GM18519 (cell line): ENCODE results near the gene GOLGA3.
"Not testable (repeated sequence)": the region's sequence is repeated elsewhere in the genome, so short reads cannot be mapped to it uniquely, and the experiment has no call there.

Experiments used
- ATAC-seq: cut with Tn5 transposase; IDR thresholded peaks from one replicate; pipeline ENCODE4 v1.9.1; 2021; ENCODE audit warnings: mild to moderate bottlenecking, moderate library complexity; ENCODE audit not compliant: unreplicated experiment, low FRiP score

The GOLGA3 gene

DNA sequence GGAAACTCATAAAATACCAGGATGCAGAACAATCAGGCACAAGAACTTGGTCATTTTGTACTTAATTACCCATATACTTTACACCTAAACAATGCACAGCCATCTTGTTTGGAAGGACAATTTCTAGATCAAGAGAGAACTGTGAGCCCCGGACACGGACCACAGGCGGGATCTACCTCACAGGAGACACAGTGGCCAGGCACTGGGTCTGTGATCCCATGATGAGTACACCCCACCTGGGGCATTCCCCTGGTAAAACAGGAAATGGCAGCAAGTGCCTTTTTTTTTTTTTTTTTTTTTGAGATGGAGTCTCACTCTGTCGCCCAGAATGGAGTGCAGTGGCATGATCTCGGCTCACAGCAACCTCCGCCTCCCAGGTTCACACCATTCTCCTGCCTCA lies 15.2 kb downstream of the GOLGA3 start:
- ATAC-seq: no peak

DNA sequence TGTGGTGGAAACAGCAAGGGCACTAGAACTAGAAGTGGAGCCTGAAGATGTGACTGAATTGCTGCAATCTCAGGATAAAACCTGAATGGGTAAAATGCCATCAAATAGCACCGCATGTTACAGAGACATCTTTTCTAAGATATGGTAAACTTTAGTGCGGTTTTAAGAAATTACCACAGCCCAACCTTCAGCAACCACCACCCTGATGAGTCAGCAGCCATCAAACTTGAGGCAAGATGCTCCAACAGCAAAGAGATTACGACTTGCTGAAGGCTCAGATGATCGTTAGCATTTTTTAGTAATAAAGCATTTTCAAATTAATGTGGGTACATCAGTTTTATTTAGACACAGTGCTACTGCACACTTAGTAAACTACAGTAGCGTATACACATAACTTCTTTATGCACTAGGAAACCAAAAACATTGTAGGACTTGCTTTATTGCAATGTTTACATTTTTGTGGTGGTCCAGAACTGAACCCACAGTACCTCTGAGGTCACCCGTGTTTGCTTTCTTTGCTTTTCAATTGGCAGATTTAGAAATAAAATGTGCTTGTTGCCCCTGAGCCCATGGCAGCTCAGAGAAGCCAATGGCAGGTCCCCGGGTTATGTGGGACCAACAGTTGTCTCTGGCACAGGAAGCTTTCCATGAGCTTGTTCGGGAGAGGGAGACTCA lies 15.9 kb downstream of the GOLGA3 start:
- ATAC-seq: no peak

DNA sequence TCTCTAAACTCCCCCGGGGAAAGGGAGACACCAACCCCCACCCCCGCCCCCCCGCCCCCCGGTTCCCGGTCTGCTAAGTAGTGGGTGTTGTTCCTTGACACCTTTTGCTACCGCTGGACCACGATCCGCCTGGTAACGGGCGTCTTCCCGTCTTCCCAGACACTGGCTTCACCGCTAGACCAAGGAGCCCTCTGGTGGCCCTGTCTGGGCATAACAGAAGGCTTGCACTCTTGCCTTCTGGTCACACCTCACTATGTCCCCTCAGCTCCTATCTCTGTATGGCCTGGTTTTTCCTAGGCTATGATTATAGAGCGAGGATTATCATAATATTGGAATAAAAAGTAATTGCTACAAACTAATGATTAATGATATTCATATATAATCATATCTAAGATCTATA lies 19.3 kb downstream of the GOLGA3 start:
- not testable (repeated sequence) for ATAC-seq

DNA sequence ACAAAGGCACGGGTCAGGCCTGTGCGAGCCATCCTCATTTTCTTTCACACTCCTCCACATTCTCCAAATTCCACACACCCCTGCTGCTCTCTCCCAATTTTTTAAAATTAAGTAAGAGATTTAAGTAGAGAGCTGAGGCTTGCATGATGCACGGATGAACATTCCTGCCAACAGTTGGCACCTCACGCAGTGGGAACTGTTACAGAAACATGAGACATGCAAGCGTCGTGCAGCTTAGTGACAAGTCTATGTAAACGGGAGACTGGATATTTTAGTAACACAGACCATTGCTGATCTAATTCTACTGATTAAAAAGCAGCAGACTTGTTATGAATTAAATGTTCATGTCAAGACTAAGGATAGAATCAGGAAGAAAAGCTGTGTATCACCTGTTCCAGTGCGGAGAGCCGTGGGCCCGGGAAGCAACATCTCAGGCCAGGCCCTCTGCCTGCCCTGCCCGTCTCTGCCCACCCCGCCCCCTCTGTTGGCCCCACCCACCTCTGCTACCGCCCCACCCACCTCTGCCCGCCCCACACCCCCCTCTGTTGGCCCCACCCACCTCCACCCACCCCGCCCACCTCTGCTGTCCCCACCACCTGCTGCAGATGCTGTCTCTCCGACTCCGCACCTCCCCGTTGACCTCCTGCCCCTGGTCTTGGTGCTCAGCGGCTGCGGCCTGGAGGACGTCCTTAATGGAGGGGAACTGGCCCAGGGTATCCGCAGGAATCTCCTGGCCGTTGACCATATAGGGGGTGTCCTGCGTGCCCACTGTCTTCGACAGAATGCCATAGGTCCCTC lies 21.2 kb downstream of the GOLGA3 start:
- no peak for ATAC-seq

DNA sequence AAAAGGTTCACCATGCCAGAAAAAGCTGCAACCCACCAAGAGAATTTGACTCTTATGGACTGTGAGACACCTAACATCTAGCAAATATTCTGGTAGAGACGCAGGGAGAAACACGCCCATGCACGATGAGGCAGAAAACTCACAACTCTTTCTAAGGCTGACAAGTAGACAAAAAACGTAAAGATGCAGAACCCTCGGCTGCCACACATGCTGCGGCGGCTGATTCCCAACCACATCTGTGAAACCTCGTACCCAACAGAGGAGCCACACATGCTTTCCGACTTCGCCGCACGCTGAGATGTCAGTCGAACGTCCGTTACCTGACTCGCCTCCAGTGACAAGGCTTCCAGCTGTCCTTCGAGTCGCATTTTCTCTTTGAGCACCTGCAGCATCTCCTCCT lies 21.8 kb downstream of the GOLGA3 start:
- no peak for ATAC-seq

DNA sequence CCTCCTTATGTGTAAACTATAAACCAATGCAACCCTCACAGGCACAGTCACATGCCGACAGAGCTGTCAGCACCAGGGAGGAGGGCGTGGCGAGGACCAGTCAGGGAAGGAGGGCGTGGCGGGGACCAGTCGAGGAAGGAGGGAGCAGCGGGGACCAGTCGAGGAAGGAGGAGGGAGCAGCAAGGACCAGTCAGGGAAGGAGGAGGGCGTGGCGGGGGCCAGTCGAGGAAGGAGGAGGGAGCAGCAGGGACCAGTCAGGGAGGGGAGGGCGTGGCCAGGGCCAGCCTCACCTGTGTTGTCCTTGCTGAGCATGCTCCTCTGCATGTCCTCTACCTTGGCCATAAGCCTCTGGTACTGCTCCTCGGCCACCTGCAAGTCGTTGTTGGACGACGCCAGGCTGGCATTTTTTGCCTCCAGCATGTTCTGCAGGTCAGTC lies 24.2 kb downstream of the GOLGA3 start:
- no peak for ATAC-seq

DNA sequence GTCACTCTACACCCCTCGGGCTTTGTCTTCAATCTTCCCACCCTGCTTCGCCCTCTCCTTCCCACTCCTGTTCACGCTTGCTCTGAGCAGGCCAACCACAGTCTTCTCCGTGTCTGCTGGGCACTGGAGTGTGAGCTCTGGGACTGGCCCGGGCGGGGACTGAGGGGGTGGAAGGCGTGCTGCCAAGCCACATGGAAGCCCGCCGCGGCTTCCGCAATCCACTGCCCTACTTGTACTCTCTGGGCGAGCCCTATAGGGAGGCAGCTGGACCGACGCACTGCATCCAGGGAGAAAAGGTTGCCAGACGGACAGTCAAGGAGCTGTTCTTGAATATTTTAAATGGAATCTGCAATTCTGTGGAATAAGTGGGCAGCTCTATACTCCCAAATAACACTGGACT lies 24.8 kb downstream of the GOLGA3 start:
- no peak for ATAC-seq

DNA sequence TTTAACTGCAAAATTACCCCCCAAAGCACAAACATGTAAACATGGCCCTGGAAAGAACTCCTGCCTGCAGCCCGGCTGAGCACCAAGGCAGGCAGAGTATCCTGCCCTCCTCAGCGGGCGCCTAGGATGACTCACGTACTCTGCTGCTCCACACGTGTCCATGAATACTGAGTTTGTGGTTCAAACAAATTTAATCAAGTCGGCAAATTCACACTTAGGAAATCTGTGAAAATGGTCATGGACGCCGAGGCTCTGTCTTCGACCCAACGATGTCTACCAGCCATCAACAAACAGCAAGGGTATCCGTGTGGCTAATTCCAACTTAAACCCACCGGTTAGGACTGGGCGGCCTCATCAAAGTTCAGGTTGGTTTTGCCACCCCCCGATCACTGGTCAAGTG lies 25.5 kb downstream of the GOLGA3 start:
- no peak for ATAC-seq

DNA sequence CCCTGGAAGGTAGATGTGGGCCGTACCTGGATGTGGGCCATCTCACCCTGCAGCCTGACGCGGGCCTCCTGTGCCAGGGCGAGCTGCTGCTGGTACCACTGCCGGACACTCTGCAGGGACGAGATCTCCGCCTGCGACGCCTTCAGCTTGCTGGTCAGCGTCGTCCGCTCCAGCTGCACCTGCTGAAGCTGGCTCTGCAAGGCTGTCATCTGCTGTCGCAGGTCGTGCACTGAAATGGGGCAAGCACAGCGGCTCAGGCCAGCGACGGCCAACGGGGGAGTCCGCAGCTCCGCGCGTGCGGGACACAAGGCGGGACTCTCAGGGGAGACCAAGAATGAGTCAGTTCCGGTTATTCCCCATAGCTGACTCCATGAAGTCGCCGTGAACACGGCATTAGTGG lies 26.9 kb downstream of the GOLGA3 start:
- no peak for ATAC-seq

DNA sequence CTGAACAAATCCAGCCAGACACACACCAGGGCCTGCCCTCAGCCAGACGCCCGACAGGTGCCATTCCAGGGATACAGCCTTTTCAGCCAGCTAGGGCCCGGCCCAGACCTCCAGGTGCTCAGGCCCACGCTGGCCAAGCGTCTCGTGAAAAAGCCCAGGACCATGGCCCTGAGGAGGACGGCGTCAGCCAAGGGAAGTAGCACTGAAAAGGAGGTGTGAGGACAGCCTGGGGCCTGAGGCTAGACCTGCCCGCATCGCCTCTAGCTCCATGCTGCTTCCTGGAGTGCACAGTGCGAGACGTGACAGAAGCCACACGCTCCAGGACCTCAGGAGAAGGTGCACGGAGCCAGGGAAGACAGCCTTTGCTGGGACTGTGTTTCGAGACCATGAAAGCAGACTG lies 29.8 kb downstream of the GOLGA3 start:
- ATAC-seq: no peak

DNA sequence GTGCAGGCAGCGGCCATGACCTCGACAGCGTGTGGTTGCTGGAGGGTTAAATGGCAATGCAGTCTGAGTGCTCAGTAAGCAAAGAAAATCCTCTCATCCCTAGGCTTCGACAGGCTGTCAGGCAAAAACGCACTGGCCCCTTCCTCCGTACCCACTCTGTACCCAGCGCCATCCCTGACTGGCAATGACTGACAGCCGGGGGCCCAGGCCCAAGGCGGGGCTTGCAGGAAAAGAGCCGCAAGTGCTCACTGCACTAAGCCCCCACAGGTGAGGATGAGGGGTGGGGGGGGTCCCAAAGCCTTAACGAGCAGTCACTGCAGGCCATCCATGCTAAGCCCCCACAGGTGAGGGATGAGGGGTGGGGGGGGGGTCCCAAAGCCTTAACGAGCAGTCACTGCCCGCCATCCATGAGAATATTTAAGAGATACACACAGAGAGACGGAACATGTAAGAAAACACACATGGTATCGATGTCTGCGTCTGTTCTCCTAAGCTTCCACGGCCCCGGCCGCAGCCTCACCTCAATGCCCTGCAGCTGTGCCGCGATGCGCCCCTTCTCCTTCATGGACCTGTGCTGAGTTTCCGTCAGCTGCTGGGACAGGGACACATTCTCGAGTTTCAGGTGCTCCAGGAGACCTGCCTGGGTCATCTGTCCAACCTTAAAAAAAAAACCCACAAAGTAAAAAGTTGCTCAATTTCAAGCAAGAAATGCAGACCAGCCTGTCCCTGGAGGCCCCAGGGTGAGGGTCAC lies 30.7 kb downstream of the GOLGA3 start:
- no peak for ATAC-seq

DNA sequence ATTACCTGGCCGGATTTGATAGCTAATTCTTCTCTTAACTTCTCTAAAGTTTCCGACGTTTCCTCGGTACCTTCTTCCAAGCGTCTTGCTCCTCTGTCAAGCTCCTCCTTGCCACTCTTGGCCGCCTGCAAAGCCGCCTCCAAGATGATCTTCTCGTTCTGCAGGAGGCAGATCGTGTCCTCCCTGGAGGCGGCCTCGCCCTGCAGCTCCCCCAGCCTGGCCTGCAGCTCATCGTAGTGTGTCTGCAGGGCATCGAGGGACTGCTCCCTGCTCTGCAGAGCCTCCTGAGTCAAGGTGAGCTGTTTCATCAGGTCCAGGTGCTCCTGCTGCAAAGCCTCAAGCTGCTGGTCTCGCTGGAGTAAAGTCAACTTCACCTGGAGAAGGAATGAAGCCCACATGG lies 32.8 kb downstream of the GOLGA3 start:
- no peak for ATAC-seq

DNA sequence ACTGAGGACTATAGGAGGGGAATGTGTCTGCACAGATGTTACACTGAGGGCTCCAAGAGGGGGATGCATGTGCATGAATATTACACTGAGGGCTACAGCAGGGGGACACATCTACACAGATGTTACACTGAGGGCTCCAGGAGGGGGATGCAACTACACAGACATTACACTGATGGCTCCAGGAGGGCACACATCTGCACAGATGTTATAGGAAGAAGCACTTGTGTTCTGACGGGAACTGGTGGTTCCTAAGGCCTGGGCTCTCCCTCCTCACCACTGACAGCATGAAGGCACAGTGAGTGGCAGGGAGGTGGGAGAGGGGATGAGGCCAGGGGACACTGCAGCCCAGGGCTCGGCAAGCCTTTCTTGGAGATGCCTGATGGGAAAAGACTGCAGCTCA lies 36.7 kb downstream of the GOLGA3 start:
- not testable (repeated sequence) for ATAC-seq

DNA sequence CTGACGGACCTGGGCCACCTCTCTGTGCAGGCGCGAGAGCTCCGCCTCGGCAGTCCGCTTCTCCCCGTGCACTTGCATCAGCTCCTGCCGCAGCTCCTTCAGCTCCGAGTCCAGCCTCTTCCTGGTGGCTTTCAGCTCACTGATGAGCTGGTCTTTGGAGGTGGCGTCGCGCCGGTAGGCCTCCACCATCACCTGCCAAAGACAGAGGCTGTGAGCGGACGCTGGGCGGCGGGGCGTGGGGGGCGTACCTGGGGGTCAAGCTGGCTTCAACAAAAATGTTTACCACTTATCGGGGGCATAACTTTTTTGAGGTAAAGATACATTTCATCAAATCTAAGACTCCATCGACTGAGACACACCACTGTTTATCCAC lies 39.6 kb downstream of the GOLGA3 start:
- no peak for ATAC-seq

DNA sequence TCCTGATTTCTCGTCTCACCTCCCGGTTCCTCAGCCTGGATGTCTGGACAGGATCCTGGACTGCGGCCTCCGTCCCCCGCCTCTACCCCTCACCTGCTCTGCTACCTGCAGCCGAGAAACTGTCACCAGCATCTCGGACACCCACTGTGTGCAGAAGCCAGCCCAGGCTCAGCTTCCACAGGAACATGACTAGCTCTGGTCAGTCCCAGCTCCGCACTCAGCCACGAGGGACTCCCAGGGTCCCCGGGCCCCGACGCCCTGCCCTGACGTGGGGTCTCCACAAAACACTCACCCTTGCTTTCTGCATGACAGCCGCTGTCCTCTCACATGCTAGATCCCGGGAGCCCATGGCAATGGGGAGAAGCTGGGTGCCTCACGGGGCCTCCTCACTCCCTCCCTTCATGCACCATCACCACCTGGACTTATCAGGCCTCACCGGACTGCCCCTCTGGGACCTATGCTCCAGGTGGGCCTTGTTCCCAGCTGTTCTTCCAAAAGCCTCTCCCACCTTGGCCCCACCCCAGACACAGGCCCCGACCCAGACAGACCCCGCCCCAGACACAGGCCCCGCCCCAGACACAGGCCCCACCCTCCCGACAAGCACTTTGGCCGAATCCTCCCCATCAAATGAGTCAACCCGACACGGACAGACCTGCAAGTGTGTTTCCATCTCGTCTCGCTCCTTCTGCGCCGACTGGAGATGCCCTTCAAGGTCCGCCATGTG lies 40.1 kb downstream of the GOLGA3 start:
- ATAC-seq: no peak

DNA sequence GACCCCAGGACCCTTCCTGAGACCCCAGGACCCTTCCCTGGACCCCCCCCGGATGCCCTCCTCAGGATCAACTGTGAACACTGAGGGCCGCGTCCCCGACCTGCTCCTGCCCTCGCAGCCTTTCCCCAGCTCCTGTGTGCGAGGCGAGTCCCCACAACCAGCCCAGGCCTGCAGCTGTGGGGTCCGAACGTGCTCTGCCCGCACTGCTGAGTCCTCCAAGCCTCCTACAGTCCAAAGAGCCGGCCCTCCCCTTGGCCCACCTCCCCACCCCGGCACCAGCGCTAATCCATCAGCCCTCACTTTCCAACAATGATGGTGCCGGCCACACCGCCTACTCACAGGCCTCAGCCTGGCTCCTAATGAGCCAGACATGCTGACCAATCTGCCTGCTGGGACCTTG lies 40.8 kb downstream of the GOLGA3 start:
- no peak for ATAC-seq

DNA sequence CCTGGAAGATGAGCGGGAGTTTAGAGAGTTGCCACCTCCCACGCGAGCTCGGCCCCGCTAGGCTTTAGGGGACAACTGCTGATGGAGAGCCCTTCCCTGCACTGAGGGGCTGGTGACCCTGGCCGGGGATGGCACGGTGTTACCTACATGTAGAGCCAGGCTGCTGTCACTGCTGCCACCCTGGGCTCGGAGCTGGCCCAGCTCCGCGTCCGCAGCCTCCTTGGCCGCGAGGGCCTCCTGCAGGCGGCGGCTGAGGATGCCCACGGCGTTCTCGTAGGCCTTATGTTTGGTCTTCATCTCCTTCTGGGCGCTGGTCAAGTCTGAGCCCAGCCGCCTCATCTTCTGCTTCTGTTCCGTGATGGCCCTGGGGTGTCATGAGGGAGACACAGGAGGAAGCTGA lies 42.5 kb downstream of the GOLGA3 start:
- ATAC-seq: no peak

DNA sequence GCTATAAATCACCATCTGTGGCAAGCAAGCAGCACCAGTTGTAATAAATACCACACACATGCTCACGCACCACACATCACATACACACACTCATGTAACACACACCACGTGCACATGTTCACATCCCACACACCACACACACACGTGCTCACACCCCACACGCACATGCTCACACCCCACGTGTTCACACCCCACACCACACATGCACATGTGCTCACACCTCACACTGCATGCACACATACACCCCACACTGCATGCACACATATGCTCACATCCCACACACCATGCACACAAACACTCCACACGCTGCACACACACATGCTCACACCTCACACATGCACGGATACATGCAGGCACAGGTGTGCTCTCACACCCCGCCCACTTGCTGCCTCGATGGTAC lies 44.1 kb downstream of the GOLGA3 start:
- ATAC-seq: no peak

DNA sequence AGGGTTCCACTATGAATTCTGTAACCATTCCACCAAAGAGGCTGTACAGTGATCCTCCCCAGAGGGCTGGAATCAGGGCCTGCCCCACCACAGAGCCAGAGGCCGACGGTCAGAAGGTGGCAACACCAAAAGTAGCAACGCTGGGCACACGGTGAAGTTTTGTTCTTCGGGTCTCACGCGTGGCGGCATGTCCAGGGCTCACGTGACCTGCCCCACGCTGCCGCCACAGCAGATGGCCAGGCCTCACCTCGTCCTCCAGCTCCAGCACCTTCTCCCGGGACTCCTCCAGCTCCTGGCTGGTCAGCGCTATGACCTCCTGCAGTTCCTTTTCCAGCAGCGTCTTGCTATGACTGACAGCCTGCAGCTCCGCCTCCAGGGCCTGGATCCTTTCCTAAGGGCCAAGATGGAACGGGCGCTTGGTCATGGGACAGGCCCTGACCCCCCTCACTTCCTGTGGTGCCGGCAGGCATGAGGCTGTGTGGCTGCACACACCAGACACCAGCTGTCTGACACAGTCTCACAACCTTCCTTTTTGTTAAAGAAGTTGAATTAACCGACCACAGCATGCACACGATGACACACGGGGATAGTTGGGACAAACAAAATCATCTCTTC lies 44.6 kb downstream of the GOLGA3 start:
- ATAC-seq: no peak

DNA sequence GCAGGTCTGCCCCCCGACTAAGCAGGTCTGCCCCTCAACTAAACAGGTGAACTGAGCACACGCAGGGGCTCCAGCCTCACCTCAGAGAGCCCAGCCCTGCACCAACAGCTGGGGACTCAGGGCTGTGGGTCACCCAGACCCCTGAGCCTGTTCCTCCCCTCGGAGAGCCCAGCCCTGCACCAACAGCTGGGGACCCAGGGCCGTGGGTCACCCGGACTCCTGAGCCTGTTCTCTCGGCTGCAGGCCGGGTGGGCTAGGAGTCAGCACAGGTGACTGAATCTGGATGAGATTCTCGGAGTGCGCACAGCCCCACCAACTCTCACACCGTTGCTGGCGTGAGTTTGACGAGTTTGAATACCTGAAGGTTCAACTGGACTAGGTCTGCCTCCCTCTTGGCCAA lies 46.7 kb downstream of the GOLGA3 start:
- ATAC-seq: no peak
